ENCODE measurements around the gene CDH13. TPM values are rescaled to one million over a fixed set of nuclear protein-coding genes. Genes with fewer than 3 reads are reported as not detected.

CDH13 gene
- total and polyA plus RNA-seq, 2 of the 8 experiments (the other 6 are each of a cell fraction or from before 2014, with no cell fraction given), result 2.3 to 2.4 TPM

- ChIA-PET POLR2A (ENCODE audit: partially characterized antibody) (interaction anchor here (1.6 kb wide), 1 partner anchor 21 kb away, joined by 3 read pairs; no protein-coding TSS in a partner anchor), CTCF (ENCODE audit: partially characterized antibody) (interaction anchor here (0.7 to 1.4 kb wide), 3 partner anchors 27 to 146 kb away, joined by 3 read pairs; no protein-coding TSS in a partner anchor)
- Histone ChIP-seq H3K9me3 (ENCODE audit: insufficient read depth in 2 of 2, low read depth in 1 of 2, low read length in 1 of 2) (no peaks in the 10 kb centered on the region), H4K91ac (replicated peaks; ENCODE audit: insufficient read length, low read length) (peak overlapping the region; percentile 82), H3K56ac (replicated peaks; ENCODE audit: insufficient read length, low read depth, low read length) (no peak overlapping the region), H3K27me3 (replicated peaks in 1 of 4; ENCODE audit: control insufficient read depth in 3 of 4, extremely low read depth in 1 of 4, insufficient read depth in 3 of 4, low read length in 3 of 4) (no peaks in the 10 kb centered on the region; a peak in 1 of 7 replicates), H2BK20ac (ENCODE audit: low read length) (peak overlapping the region; percentile 97), H3K4me3 (ENCODE audit: extremely low read depth in 1 of 4, insufficient read depth in 2 of 4, low read depth in 3 of 4, low read length in 4 of 4) (peak overlapping the region in 1 of 4 experiments; percentile 36; a peak in 1 of 8 replicates), H4K20me1 (replicated peaks in 1 of 2; ENCODE audit: control insufficient read depth in 1 of 2, insufficient read depth in 2 of 2, low read length in 2 of 2) (no peaks in the 10 kb centered on the region), H4K8ac (ENCODE audit: extremely low read depth, insufficient read depth, low read length) (no peak overlapping the region), H3K9ac (replicated peaks in 1 of 4; ENCODE audit: extremely low read depth in 1 of 4, low read depth in 3 of 4, low read length in 3 of 4) (no peak overlapping the region), H3K23ac (ENCODE audit: insufficient read length) (no peak overlapping the region), H3K4me1 (replicated peaks in 1 of 4; ENCODE audit: control insufficient read depth in 3 of 4, insufficient read depth in 4 of 4, low read length in 3 of 4) (peaks cover 6 to 14% (median 10%) of the 10 kb centered on the region in 4 experiments), H3K4ac (replicated peaks; ENCODE audit: insufficient read length, low read depth, low read length) (no peak overlapping the region), H3K4me2 (ENCODE audit: insufficient read depth in 1 of 2, low read depth in 2 of 2, low read length in 2 of 2) (peak overlapping the region; percentile 53 to 58; a peak in 1 of 4 replicates), H2BK15ac (ENCODE audit: low read length) (no peak overlapping the region), H4K5ac (ENCODE audit: insufficient read length, low read depth, low read length) (no peak overlapping the region), H3K14ac (ENCODE audit: insufficient read length) (no peak overlapping the region), H3K79me2 (ENCODE audit: control insufficient read depth in 1 of 2, insufficient read depth in 2 of 2, low read length in 2 of 2) (no peaks in the 10 kb centered on the region), H2AK5ac (ENCODE audit: low read depth, low read length) (no peak overlapping the region), H2BK120ac (replicated peaks; ENCODE audit: low read depth, low read length) (no peak overlapping the region), H3K23me2 (ENCODE audit: low read depth, low read length) (no peaks in the 10 kb centered on the region), H2AFZ (ENCODE audit: low read length) (no peak overlapping the region), H3K27ac (ENCODE audit: low read depth, low read length) (no peak overlapping the region), H3K18ac (ENCODE audit: extremely low read depth, low read length) (no peak overlapping the region), H3K79me1 (ENCODE audit: low read depth, low read length) (no peaks in the 10 kb centered on the region), H3K36me3 (ENCODE audit: control insufficient read depth in 2 of 4, insufficient read depth in 4 of 4, low read length in 3 of 4) (no peaks in the 10 kb centered on the region), H2BK12ac (ENCODE audit: low read depth, low read length) (peak overlapping the region; percentile 82; the same call in 1 of the 2 replicates), H2BK5ac (ENCODE audit: low read depth, low read length) (peak overlapping the region; percentile 76; the same call in 1 of the 2 replicates)
- DNase-seq (ENCODE audit: low read depth in 1 of 2, low spot score in 2 of 2) (peak in 1 of 2 experiments; percentile 31), FAIRE-seq (no peak)
- WGBS, 2 experiments (ENCODE audit: extremely low coverage in 1 of 2, insufficient coverage in 1 of 2, insufficient read length in 1 of 2, insufficient replicate concordance in 2 of 2, low coverage in 1 of 2, low lambda C conversion rate in 2 of 2, missing lambda C conversion rate in 1 of 2), result 91% methylated on average over 5 of the region's 5 CpGs; no CpG with 5 or more reads in 1 of the 2 experiments
- no peak for TF ChIP-seq TAF7 (optimal IDR thresholded peaks at IDR 0.05; ENCODE audit: borderline replicate concordance, low read depth, low read length)
- no peak for TF ChIP-seq POLR2AphosphoS5 (IDR thresholded peaks at IDR 0.05; ENCODE audit: low read depth, low read length)
- no peak for TF ChIP-seq TEAD4 (IDR thresholded peaks at IDR 0.05; ENCODE audit: low read depth, low read length)
- TF ChIP-seq SUZ12 (IDR thresholded peaks at IDR 0.05; ENCODE audit: low read length), result no peak
These were observed 977.2 kb downstream of the CDH13 start for GRCh38 chr16:83603723-83604570.
